ENCODE measurements around the gene COLEC12.
"Not testable (repeated sequence)": the region's sequence is repeated elsewhere in the genome, so short reads cannot be mapped to it uniquely, and the experiment has no call there.

The COLEC12 gene

GRCh38 chr18:313931-314330 is 186.6 kb downstream of the COLEC12 start:
- FAIRE-seq = no peak

DNA sequence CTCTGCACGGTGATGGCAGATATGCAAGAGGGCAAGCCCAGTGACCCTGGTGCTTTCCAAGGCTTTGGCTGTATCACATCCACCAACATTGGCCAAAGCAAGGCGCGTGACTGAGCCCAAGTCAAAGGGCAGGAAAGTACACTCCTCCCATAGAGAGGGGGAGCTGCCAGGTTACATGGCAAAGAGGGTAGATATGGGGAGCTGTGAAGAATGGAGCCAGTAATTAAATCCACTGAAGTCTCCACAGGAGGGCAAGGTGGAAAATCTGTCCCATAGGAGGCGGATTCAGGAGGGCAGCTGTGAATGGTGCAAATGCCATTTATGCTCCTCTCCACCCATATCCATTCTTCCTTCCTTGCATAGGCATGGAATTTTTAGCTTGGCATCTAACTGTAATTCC is 188.1 kb downstream of the COLEC12 start:
- no peak for FAIRE-seq

DNA sequence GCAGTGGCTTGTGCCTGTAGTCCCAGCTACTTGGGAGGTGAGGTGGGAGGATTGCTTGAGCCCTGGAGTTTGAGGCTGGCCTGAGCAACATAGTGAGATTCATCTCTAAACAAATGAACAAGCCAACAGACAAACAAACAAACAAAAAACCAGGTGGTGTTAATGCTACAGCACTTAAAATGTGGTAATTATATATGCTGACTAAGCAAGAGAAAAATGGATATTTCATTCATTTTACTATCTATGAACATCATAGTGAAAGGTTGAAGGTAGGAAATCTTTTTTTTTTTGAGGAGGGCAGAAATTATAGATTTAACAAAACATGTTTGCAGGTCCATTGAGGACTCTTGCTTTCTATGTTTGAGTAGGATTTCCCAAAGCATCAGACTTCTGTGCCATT is 190.5 kb downstream of the COLEC12 start:
- FAIRE-seq = no peak

GRCh38 chr18:308086-308485 is 192.4 kb downstream of the COLEC12 start:
- FAIRE-seq = not testable (repeated sequence)

DNA sequence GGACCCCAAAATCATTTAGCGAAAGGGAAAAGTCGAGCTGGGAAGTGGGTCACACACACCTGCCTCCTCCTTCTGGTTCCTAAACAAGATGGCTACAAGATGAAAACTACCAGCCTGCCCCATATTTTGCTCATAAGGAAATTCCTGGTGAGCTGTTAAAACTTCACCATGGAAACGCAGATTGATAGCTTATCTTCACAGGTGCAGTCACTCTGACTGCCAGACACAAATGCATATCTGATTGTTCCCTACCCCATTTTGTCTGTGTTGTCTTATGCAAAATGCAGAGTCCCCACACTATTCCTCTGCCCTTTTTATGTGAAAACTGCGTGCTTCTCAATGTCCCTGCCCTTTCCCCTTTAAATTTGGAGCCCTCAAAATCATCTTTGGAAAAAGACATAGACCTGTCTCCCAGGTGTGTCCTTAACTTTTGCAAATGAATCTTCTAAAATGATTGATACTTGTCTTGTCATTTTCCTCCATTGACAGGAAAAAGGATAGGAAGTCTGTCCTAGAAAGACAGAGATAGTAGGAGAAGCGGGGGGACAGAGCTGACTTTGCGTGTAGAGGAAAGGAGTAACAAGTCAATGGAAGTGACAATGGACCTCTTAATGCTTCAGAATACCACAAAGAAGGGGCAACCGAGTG is 193.8 kb downstream of the COLEC12 start:
- FAIRE-seq = no peak

- no peak for FAIRE-seq
Measured at GRCh38 chr18:305003-305501, 195.4 kb downstream of the COLEC12 start.

DNA sequence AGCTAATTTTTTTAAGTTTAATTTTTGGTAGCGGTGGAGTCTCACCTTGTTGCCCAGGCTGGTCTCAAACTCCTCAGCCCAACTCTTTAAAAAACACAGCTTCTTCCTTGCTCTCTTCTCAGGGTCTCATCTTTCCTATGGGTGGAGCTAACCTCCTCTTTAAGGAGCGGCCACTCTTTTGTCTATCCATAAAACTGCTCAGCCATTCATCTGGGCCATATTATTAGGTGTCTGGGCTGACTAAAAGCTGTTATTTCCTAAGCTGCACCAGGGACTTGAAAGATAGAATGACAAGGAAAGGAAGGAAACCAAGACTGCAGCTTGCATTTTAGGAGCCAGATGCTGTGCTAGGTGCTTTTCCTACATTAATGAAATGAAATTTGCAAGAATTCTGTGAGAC is 196.9 kb downstream of the COLEC12 start:
- FAIRE-seq = no peak

DNA sequence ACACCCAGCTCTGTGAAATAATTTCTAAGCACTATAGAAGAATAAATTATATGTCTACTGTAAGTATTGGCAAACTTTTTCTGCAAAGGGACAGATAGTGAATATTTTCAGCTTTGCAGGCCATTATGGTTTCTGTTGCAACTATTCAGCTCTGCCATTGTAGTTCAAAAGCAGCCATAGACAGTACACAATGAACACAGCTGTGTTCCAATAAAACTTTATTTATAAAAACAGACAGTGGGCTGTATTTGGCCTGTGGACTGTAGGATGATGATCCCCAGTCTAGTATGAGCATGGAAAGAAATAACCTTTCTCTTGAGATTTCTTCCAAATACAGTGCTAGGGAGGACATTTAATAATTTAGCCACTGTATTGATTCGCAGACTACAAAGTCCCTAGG is 197.5 kb downstream of the COLEC12 start:
- no peak for FAIRE-seq

DNA sequence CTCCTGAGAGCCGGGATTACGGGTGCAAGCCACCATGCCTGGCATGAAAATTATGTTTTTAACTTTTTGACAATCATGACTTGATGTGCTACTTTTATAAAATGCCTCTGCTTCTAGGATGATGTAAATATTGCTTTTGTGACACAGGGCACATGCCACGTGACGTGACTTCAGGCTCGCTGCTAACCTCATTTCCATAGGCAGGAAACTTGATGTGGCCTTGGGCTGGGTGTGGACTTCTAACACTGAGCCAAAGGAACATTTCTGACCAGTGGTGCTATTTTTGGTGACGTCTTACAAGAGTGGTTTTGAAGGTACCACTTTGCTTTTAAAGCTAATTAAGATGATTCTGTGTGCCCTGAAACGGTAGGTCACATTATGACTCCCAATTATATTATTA is 198.4 kb downstream of the COLEC12 start:
- no peak for FAIRE-seq

DNA sequence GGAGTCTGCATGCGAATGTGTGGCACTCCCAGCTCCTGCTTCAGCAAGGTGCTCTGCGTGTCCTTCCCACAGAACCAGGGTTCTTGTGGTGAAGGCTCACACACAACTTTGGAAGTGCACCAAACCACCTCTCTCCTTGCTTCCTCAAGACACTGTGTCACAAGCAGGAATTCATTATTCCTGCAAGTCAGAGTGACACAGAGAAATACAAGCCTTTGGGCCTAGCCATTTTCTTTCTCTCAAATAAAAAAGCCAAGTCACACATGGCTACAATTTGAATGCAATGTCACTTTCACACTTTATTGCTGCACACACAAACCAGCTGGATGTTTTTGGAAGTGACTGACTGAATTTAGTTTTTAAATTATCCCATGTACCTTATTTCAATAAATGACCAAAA is 202.6 kb downstream of the COLEC12 start:
- no peak for FAIRE-seq

DNA sequence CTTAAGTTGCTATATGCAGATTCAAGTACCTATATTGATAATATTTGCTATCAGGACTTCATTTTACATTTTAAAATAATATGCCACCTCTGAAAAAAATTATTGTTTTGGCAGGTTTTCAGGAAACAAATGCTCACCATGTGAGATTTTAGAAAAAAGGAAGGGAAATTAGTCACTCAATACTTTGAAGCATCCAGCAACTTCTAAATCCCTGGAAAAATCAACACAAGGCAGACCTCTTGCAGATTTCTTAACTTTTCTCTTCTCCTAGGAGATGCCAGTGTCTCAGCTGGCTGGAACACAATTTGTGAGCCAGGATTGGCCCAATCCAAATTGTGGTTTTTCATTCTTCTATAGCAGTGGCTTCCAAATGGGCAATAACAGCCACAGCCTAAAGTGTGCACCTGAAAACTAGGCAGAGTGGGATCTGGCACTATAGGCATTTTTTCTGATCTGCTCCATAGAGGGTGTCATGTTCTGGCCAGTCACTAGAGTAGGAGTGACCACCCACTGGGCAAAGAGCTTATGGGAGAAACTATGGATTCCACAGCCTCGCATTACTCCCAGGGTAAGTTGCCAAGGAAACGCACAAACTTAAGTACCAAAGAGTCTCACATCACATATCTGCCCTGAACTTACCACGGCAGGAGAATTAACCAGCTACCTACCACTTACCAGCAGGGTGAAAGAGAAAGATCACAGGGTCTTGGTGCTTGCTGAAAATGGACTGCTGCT is 204.6 kb downstream of the COLEC12 start:
- no peak for FAIRE-seq

DNA sequence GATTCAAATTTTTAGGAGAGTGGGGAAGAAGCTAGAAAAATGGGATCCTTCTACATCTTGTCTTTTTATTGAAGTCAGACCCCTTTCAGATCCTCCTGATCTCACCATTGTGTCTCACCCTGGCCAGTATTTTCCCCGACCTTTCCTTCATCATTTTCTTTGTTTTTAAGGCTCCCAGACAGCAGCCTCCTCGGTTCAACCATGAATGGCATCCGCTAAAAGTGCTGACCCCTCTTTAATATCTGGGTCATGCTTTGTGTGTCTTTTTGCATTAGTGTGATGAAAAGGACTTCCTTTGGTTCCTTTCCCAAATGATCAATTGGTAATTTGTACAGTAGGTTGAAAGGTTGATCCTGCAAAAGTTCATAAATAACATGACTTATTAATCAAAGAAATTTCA is 205.9 kb downstream of the COLEC12 start:
- FAIRE-seq = no peak

GRCh38 chr18:293536-293935 is 207.0 kb downstream of the COLEC12 start:
- FAIRE-seq = no peak

DNA sequence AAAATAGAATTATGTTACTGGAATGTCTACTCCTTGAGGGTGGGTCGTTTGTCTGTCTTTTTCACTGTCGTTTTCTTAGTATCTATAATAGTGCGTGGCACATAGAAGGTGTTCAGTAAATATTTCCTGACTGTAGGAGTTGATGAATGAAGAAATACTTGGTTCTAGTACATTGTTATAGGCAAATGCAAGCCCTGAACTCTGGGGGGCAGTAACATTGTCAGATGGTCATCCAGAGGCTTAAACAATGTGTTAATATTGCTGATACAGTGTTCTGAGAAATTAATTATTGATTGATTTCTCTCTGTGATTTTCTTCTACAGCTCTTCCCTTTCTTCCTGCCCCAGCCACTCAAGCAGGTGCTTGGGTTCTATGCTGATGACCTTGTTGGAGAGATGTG is 208.2 kb downstream of the COLEC12 start:
- no peak for FAIRE-seq

DNA sequence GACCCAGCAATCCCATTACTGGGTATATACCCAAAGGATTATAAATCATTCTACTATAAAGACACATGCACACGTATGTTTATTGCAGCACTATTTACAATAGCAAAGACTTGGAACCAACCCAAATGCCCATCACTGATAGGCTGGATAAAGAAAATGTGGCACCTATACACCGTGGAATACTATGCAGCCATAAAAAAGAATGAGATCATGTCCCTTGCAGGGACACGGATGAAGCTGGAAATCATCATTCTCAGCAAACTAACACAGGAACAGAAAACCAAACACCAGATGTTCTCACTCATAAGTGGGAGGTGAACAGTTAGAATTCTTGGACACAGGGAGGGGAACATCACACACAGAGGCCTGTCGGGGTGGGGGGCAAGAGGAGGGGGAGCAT is 210.5 kb downstream of the COLEC12 start:
- FAIRE-seq = not testable (repeated sequence)

DNA sequence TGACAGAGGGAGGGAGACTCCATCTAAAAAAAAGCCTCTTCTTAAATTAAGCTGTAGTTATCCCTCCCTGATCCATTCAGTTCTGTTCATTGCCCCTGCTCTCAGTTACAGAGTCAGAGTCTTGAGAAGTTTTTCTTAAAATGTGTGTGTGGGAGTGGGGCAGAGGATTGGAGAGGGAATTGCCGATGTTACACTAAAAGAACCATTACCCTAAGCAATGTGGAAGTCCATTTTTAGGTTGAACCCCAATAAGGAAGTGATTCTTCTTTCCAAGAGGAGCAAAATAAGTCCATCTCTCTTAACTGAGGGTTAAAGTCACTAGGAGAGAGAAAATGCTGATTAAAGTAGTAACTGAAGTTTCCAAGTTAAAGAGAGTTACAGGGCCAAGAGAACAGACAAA is 211.5 kb downstream of the COLEC12 start:
- no peak for FAIRE-seq

- FAIRE-seq = peak; percentile 29
Measured at GRCh38 chr18:286515-287310, 213.8 kb downstream of the COLEC12 start.

GRCh38 chr18:285817-286216 is 214.7 kb downstream of the COLEC12 start:
- FAIRE-seq = no peak

DNA sequence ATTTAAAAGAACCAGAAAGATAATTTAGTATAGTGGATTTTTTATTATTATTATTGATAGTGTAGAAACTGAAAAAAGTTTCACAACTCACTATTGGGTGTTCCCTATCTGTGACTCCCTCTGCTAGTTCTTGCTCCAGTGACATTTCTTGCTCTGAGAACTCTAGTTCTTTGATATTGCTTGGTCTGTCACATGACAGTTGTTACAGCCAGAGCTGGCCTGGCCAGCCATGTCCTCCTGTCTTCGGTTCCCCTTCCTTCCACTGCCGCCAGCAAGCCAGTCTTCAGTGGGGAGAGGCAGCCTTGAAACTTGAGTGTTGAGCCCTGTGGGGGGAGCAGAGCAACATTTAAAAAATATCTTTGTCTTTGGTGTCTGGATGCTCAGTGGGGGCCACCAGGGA is 225.0 kb downstream of the COLEC12 start:
- FAIRE-seq = no peak

DNA sequence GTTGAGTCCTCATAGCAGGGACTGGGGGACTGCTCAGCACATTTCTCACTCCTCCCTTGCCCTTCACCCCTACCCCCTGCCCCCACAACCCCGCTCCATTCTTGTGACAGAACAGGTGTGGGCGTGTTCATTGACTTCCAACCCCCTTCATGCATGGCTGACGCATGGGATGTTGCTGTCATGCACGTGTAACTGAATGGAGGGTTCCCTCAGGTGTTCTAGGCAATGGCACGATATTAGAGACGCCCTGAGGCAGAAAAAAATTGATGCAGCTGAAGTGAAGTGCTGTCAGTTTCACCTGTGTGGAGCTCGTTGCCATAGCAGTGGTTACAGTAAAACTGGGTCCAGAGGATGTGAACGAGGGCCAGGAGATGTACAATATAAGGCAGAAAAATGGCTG is 226.2 kb downstream of the COLEC12 start:
- FAIRE-seq = no peak

DNA sequence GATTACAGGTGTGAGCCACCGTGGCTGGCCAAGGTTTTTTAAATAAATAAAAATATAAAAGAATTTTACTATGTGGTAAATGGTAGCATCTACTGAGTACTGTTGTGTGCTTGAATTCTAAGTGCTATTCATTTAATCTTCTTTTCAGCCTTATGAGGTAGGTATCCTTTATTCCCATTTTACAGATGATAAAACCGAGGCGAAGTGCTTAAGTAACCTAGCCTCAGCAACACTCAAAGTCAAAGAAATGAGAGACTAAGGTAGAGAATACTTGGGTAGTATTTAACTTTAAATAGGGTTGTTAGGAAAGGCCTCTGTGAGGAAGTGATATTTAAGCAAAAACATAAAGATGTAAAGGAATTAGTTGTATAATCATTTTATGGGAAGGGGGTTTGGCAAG is 227.0 kb downstream of the COLEC12 start:
- FAIRE-seq = no peak

DNA sequence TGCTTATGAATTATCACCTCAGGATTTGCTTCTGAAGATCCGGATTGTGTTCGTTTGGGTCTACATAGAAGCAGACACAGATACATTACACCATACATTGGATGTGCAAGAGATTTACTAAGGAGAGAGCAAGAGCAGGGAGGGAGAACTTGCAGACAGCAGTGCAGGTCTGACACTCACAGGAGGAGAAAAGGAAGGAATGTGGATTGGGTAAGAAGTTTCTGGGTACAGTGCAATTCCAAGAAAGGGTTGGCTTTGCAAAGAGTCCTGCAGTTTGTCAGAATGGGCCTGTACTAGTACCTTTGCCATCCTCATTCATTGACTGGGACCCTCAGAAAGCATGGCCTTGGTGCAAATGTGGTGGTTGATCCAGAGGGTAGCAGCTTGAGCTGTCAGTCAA is 227.9 kb downstream of the COLEC12 start:
- FAIRE-seq = no peak

DNA sequence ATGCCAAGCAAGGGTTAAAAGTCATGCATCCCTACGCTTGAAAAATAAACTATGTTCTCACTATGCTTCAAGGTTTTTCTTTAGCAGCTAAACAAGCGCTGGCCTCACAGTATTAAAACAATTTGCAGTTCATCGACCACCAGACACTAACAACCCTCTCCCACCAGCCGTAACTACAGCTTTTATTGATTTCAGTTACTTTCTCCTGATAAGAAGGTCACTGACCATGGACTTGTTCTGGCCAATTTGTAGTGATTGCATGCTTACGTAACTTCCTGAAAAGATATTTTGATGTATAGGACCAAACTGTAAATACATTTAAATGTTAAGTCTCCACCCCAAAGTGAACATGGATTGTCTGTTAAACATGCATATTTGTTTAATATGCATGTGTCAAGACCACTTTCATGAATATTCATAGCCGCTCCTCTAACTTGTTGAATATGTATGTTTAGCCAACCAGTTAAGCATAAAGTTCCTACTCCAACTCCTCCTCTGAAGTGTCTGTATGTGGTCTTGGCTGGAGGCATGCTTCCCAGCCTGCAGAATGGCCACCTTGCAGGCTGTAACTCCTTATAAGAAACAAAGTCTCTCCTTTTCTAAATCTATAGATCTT is 230.9 kb downstream of the COLEC12 start:
- no peak for FAIRE-seq
